Astrocyte of the cerebellum (primary cell): ENCODE measurements around the gene B3GNT7.
"Not testable (repeated sequence)": the region's sequence is repeated elsewhere in the genome, so short reads cannot be mapped to it uniquely, and the experiment has no call there.

Experiments
- DNase-seq: peaks from one replicate; pipeline ENCODE4 v3.0.0-alpha.2; 2011; ENCODE audit warnings: low read depth
- H3K4me3 ChIP-seq: 2 replicates; pipeline ENCODE4 v1.5.1; 2011; ENCODE audit warnings: mild to moderate bottlenecking, low read depth, low read length, moderate library complexity
- CTCF ChIP-seq: IDR thresholded peaks from 2 replicates; pipeline ENCODE4 v1.5.1; 2012; ENCODE audit warnings: low read length, low read depth, moderate library complexity, mild to moderate bottlenecking; ENCODE audit errors: missing control alignments
- in situ Hi-C: cut with HindIII; loops from 2 replicates; pipeline ENCODE4 v1.10.0; 2017; ENCODE audit warnings: low sequenced_read_pairs

Gene B3GNT7

GRCh38 chr2:231425811-231426703 is 30.5 kb downstream of the B3GNT7 start:
- DNase-seq = no peak
- no peak overlapping the region for H3K4me3 ChIP-seq
- in situ Hi-C loops = no loop called here
- no peak for TF ChIP-seq CTCF

- no peak overlapping the region for H3K4me3 ChIP-seq
- no peak for DNase-seq
- TF ChIP-seq CTCF = no peak
- in situ Hi-C loops = no loop called here
Observed at GRCh38 chr2:231427116-231427515, 31.6 kb downstream of the B3GNT7 start.

- TF ChIP-seq CTCF = no peak
- DNase-seq = no peak
- in situ Hi-C loops = no loop called here
- H3K4me3 ChIP-seq = no peak overlapping the region
Observed at GRCh38 chr2:231429152-231429551, 33.6 kb downstream of the B3GNT7 start.

GRCh38 chr2:231429901-231430300 is 34.4 kb downstream of the B3GNT7 start:
- no peak for TF ChIP-seq CTCF
- in situ Hi-C loops = no loop called here
- no peak overlapping the region for H3K4me3 ChIP-seq
- no peak for DNase-seq

GRCh38 chr2:231430437-231430836 is 34.9 kb downstream of the B3GNT7 start:
- in situ Hi-C loops, DNase-seq, H3K4me3 ChIP-seq: not testable (repeated sequence)

GRCh38 chr2:231431606-231432005 is 36.1 kb downstream of the B3GNT7 start:
- no peak for TF ChIP-seq CTCF
- DNase-seq = no peak
- H3K4me3 ChIP-seq = no peak overlapping the region
- in situ Hi-C loops = no loop called here

GRCh38 chr2:231433990-231434389 is 38.5 kb downstream of the B3GNT7 start:
- in situ Hi-C loops = no loop called here

More at GRCh38 chr2:231433990-231434389, 38.5 kb downstream of the B3GNT7 start:
- no peak for TF ChIP-seq CTCF
- no peak overlapping the region for H3K4me3 ChIP-seq
- DNase-seq = no peak
